ENCODE measurements around the gene PDCD7.
"Not testable (repeated sequence)": the region's sequence is repeated elsewhere in the genome, so short reads cannot be mapped to it uniquely, and the experiment has no call there.

PDCD7 gene

GRCh38 chr15:65133548-65134200, at the start of gene PDCD7:
Gene PDCD7, minus strand, starts transcription at chr15:65133808. Its CDS starts 27 bp downstream, at chr15:65133781.
- DNase-seq (ENCODE audit: low spot score): peak; percentile 61

DNA sequence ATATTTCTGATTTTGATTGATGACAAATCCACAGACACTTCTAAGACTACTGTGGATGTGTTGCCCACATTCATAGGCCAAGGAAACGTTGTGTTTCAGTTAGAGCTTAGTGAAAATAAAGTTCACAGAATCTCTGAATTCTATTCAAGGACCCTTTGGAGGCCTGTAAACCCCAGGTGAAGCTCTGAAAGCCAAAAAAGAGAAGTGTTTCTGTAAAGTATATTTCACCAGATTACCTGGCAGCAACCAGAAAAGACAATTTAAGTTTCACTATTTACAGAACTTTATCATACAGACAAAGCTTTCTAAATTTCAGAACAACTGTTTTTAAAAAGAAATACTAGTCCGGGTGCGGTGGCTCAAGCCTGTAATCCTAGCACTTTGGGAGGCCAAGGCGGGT, 48.9 kb upstream of the PDCD7 start:
- DNase-seq (ENCODE audit: low spot score): no peak

DNA sequence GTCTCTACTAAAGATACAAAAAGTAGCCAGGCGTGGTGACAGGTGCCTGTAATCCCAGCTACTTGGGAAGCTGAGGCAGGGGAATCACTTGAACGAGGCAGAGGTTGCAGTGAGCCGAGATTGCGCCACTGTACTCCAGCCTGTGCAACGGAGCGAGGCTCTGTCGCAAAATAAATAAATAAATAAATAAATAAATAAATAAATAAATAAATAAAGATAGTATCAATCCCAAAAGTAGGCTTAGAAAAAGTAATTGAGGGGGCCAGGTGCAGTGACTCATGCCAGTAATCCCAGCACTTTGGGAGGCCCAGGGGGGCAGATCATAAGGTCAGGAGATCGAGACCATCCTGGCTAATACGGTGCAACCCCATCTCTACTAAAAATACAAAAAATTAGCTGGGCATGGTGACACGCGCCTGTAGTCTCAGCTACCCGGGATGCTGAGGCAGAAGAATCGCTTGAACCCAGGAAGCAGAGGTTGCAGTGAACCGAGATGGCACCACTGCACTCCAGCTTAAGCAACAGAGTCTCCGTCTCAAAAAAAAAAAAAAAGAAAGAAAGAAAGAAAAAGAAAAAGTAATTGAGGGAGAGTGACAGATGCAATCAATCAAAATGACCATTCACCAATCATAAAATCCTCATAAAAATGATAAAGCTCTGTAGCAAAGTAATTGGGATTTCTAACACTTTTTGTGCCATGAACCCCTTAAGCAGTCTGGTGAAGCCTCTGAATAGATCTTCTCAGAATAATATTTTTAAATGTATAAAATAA, 48.2 kb upstream of the PDCD7 start:
- not testable (repeated sequence) for DNase-seq (ENCODE audit: low spot score)

DNA sequence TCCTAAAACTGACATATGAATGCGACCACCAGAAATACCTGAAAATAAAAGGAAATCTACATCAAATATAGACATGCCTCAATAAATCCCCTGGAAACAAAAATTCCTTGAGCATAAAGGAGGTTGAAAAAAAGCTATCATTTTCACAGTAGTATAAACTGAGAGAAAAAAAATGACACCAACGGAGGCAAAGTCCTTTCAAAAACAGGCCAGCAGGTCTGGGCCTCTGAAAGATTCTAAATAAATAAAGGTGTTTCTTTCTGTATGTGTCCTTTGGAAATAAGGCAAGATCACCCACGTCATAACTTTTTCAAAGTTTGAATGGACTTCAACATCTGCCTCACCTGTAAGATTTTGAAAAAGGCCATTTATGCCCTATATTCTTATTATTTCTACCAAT, 46.6 kb upstream of the PDCD7 start:
- DNase-seq (ENCODE audit: low spot score): no peak

DNA sequence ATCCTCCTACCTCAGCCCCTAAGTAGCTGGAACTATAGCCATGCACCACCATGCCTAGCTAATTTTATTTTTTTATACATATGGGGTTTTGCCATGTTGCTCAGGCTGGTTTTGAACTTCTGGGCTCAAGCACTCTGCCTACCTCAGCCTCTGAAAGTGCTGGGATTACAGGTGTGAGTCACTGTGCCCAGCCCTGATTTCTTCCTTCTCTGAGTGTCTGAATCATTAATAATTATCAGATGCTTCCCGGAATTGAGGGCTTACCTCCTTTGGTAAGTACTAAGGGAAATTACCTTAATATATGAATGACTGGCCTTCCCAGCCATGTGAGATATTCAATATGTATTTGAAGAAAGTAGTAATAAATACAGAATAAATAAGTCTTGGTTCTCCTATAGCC, 44.3 kb upstream of the PDCD7 start:
- no peak for DNase-seq (ENCODE audit: low spot score)

GRCh38 chr15:65176056-65176455, 42.4 kb upstream of the PDCD7 start:
- no peak for DNase-seq (ENCODE audit: low spot score)

- no peak for DNase-seq (ENCODE audit: low spot score)
These were observed 41.9 kb upstream of the PDCD7 start for GRCh38 chr15:65175511-65175910.

- DNase-seq (ENCODE audit: low spot score): no peak
These were observed 40.9 kb upstream of the PDCD7 start for GRCh38 chr15:65174509-65174908.

DNA sequence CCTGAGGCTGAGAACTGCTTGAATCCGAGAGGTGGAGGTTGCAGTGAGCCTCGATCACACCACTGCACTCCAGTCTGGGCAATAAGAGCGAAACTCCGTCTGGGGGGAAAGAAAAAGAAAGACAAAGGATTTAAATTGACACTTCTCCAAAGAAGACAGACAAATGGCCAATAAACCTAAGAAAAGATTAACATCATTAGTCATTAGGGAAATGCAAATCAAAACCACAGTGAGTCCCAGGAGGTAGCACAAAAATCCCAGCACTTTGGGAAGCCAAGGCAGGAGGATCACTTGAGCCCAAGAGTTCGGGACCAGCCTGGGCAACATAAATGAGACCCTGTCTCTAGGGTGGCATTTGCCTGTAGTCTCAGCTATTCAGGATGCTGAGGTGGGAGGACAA, 38.9 kb upstream of the PDCD7 start:
- no peak for DNase-seq (ENCODE audit: low spot score)

DNA sequence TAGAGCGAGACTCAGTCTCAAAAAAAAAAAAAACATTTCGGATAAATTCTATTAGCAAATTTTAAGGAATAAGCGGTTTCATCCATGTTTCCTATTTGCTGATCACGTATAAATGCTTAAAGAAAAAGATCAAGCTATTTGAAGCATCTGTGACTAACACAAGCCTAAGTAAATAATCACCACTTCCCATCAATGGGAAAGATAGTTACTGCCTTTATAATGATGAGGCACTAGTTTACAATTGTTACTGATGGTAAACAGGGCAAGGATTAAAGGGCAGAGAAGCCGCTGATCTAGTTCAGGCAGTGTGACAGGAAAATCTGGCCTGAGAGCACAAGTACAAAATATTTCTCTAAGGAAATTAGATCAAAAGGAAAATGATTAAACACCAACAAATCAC, 37.8 kb upstream of the PDCD7 start:
- DNase-seq (ENCODE audit: low spot score): no peak

- no peak for DNase-seq (ENCODE audit: low spot score)
These were observed 32.3 kb upstream of the PDCD7 start for GRCh38 chr15:65165875-65166274.

GRCh38 chr15:65164139-65164538, 30.5 kb upstream of the PDCD7 start:
- no peak for DNase-seq (ENCODE audit: low spot score)

GRCh38 chr15:65163041-65163440, 29.4 kb upstream of the PDCD7 start:
- no peak for DNase-seq (ENCODE audit: low spot score)

- no peak for DNase-seq (ENCODE audit: low spot score)
These were observed 23.1 kb upstream of the PDCD7 start for GRCh38 chr15:65156692-65157091.

GRCh38 chr15:65154720-65155119, 21.1 kb upstream of the PDCD7 start:
- no peak for DNase-seq (ENCODE audit: low spot score)

DNA sequence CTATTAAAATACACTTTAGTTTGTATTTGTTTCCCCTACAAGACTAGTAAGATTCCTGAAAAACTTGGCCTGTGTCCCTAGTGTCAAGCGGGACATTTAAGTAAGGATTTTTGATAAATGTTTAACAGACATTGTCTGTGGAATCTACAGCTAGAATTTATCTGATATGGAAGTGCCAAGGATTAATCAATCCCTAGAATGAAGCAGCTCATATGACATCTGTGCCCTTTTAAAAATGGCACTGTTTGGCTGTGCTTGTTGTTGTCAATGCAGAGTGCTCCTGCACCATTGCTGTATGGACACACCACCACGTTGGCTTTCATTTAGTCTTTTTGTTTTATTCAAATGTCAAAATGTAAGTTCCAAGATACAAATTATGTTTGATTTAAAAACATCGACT, 14.3 kb upstream of the PDCD7 start:
- no peak for DNase-seq (ENCODE audit: low spot score)

DNA sequence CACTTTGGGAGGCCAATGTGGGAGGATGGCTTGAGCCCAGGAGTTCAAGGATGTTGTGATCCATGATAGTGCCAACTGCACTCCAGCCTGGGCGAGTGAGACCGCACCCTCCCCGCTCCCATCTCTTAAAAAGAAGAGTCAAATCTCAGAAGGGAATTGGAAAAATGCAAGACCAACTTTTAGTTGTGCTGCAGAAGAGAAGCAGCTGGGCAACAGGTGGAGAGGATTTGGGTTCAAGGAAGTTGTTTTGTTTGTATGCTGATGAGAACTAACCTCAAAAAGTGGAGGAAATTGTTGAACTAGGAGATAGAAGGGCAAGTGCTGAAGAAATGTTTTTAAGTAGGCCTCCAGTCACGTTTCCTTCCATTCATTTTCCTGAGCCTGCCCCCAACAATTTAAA, 12.8 kb upstream of the PDCD7 start:
- DNase-seq (ENCODE audit: low spot score): no peak

GRCh38 chr15:65138631-65139030, 5.0 kb upstream of the PDCD7 start:
- not testable (repeated sequence) for DNase-seq (ENCODE audit: low spot score)

- not testable (repeated sequence) for DNase-seq (ENCODE audit: low spot score)
These were observed 4.3 kb upstream of the PDCD7 start for GRCh38 chr15:65137893-65138292.

- DNase-seq (ENCODE audit: low spot score): not testable (repeated sequence)
These were observed 3.5 kb upstream of the PDCD7 start for GRCh38 chr15:65137089-65137488.

DNA sequence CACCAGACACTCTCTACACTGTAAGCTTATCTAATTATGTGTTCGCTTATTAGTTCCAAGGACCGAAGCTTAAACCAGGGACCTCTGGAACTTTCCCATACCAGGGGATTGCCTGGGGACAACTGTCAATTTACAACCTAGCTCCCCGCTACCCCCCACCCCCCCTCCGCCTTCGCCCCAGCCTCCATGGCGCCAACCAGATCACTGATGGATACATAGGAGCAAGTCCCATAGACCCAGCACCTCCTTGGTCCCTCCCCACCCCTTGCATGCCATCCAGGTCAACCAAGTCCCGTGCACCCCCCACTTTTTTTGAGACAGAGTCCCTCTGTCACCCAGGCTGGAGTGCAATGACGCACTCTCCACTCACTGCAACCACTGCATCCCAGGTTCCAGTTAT, 930 bp upstream of the PDCD7 start:
- DNase-seq (ENCODE audit: low spot score): no peak

DNA sequence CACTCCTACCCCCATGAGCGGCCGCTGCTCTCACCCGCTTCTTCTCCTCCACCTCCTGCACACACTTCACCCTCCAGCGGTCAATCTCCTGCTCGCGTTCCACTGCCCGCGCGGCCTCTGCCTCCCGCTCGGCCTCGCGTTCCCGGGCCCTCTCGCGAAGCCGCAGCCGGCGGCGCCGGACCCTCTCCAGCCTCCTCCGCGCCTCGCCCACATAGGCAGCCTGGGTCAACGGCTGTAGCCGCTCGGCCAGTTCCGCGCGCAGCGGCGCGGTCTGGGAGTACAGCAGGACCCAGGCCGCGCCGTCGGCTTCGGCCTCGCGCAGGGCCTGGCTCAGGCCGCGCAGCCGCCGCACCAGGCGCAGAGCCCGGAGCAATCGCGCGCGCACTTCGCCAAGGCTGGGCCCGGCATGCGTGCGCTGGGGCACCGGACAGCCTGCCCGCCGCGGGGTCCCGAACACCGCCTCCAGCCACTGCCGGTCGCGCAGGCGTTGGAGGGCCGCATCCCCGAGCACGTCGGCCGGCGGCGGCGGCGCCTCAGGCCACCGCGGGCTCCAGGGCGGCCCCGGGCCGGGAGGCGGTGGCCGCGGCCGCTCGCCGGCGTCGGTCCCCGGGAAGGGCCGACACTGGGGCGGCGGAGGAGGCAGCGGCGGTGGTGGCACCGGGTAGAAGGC, 595 bp downstream of the PDCD7 start:
- no peak for DNase-seq (ENCODE audit: low spot score)

- DNase-seq (ENCODE audit: low spot score): no peak
These were observed 2.7 kb downstream of the PDCD7 start for GRCh38 chr15:65130941-65131340.
